SW 1271 (cell line): Measurements from ENCODE around the gene PPM1H.

Source experiments
- DNase-seq, 2 experiments: peaks; one replicate each; lab custom pipeline; 2025; lab: John Stamatoyannopoulos, UW

PPM1H gene

GRCh38 chr12:62713723-62714122 lies 221.2 kb downstream of the PPM1H start:
- no peak for DNase-seq

DNA sequence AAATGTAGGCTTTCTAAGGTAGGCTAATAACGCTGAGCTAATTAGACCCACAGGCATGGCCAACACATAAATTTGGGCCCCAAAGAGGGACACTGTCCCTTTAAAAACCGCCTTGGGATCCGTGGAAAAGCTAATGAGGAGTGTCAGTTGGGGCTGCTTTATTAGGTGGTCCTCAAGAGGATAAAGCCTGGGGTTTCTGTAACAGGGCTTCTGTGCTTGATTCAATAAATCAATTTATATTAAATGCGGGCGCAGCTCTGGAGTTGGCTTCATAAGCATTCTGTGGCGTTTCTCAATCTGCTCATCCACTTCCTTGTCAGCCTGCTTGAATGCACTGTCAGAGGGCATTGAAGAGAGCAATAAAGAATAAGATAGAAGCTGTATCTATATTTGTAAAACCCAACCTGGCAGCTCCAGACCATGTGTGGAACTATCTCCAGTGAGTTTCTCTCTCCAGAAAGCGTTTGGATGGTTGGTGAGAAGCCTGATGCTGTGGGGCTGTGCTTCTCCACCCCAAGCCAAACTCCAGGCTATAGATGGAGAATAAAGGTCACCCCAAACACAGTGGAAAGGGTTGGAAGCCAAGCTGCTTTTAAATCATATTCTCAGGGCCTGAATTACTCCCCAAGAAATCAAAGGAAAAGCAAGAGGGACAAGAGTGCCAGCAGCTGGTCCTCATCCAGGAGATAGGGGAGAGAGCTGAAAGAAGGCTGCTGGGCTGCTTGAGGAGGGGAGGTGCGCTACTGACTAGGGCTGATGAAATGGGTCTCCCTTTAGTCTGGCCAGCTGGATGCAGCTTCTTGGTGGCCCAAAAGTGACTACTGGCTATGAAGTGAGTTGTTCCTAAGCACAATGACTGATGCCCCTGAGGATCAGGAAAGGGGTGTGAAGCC lies 222.0 kb downstream of the PPM1H start:
- DNase-seq: no peak

GRCh38 chr12:62711631-62712241 lies 223.2 kb downstream of the PPM1H start:
- DNase-seq: no peak

DNA sequence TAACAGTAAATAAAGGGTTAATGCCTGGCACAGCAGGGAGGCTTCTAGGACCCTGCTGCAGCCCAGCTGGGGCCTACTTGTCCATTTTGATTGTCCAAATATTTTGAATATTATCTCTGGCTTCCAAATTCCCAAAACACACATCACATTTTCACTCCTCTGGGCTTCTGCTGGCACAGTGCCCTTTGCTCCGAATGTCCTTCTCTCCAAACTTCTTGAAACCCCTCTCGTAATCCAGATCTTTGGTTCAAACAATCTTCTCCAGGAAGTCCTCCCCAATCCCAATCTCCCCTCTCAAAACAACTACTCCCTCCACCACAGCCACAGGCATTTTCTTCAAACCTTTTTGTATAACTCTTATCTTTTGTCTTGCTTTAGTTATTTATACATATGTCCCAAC lies 225.6 kb downstream of the PPM1H start:
- no peak for DNase-seq

DNA sequence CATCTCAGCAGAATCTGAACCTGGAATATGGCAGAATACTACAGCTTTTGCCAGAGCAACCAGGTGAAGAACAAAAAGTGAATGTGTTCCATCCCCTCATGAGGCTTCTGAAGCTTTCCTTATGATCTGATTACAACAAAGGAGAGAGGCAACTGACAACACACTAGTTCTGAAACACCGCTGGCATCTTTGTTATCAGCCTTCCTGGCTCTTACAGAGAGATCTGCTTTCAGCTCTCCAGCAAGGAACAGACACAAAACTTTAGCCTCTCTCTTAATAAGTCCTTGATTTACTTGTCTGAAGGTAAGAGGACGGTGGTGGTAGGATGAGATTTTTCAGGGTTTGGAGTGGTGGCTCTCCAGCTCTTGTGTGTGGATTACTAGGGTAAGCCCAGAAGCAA lies 227.0 kb downstream of the PPM1H start:
- no peak for DNase-seq

- DNase-seq: no peak
Observed at GRCh38 chr12:62705846-62706245, 229.1 kb downstream of the PPM1H start.

GRCh38 chr12:62703011-62703380 lies 232.0 kb downstream of the PPM1H start:
- peak in 1 of 2 experiments; percentile 48 for DNase-seq

DNA sequence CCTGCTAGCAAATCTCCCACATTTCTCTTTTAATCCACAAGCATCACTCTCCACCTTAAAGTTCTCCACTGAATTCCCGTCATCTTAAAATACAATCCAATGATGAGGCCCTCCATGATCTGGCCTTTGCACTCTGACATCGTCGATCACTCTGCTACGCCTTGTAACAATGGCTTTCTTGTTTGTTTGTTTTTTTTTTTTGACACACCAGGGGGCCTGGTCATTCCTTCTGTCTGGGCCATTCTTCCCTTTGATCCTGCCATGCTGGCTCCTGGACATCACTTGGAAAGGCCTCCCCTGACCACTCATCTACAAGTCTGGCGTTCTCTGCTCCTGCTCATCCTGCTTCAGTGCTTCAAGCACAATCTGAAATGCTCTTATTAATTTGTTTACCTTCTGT lies 233.5 kb downstream of the PPM1H start:
- no peak for DNase-seq

DNA sequence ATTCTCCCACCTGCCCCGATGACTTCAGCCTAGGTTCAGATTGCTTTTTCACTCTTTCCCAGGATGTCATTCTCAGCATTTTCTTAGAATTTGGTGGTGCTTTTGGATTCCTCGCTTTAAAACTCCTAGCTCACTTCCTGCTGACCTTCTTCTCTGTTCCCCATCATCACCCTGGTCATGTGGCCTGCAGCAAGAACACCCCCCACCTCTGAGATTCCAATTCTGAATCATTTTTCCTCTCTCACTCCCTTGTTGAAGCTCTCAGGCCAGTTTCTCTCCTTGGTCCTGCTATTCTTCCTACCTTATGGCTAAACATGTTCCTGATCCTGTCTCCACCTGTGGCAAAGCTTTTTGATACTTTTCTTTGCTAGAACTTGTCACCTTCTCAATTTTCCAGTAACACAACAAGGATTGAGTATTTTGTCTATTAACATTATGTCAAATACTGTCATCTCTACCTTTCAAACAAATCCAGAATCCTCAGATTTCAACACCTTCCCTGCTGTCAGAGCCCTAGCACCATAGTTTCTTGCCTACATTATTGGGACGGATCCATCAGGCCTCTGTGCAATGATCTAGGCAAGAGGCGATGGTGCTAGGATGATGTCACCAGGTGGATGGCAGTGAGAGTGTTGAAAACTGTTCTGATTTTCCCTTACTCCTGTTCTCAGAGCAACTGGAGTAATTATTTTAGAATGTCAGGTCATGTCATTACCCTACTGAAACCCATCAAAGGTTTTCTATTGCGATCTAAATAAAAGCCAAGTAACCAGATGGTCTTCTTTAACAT lies 234.7 kb downstream of the PPM1H start:
- no peak for DNase-seq

GRCh38 chr12:62698701-62699101 lies 236.2 kb downstream of the PPM1H start:
- no peak for DNase-seq

- DNase-seq: no peak
Observed at GRCh38 chr12:62697893-62698292, 237.1 kb downstream of the PPM1H start.

DNA sequence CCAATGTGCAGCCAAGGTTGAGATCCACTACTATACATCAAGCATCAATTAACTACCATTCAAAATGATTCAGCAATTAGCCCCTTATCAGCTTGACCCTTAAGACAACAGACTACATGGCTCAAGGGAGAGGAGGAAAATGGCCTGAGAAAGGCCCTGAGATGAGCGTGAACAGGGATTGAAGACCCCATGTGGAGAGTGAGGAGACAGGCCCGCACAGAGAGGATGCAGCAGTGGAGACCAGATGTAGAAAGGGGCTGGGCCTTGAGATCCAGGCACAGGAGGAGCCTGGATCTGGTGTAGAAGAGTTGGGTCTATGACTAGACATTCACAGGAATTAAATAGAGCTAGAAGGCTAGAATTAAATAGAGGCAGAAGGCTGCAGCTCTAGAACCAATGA lies 239.3 kb downstream of the PPM1H start:
- no peak for DNase-seq

DNA sequence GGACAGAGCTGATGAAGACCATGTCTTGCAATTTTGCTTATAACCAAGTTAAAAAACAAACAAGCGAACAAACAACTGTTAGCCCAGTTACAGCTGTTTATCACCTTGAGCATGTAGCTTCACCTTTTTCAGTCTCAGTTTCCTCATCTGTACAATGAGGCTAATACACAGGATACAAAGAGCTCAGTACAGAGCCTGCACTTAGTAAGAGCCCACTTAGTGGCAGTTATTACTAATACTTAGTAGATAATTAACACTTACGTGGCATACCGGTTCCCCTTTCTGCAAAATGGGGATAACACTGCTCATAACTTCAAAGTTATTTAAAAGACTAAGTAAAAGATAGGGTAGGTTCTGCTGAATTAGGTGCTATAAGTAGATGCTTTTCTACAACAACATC lies 240.3 kb downstream of the PPM1H start:
- no peak for DNase-seq

- DNase-seq: no peak
Observed at GRCh38 chr12:62694116-62694515, 240.8 kb downstream of the PPM1H start.

DNA sequence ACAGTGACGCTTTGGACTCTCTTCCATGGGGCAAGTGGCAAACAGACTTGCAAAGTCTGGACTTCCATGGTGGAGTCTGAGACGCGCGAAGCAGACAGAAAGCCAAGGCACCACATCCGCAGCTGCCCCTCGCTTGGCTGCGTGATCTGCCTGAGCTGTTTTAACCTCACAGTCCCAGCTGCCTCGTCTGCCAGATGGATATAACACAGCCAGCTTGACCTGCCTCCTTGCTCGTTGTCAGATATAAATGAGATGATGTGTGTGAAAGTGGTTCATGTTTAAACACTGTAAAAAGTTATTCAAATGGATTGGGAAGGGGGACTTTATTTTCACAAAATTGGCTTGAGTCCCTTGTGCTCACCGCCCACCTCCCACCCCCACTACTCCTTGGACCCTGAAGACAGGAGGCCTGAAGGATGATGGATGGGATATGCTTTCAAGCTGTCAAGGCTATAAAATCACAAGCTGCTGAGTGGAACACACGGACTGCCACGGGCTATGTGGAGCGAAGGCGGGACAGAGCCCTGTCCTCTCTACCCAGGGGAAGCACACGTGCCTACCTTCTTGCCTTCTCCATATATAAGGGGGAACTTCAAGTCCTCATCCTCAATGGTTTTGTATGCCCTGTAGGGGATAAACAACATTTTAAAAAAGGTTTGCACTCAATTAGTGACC lies 241.4 kb downstream of the PPM1H start:
- DNase-seq: no peak

- peak in 1 of 2 experiments; percentile 8 for DNase-seq
Observed at GRCh38 chr12:62692884-62693283, 242.1 kb downstream of the PPM1H start.

DNA sequence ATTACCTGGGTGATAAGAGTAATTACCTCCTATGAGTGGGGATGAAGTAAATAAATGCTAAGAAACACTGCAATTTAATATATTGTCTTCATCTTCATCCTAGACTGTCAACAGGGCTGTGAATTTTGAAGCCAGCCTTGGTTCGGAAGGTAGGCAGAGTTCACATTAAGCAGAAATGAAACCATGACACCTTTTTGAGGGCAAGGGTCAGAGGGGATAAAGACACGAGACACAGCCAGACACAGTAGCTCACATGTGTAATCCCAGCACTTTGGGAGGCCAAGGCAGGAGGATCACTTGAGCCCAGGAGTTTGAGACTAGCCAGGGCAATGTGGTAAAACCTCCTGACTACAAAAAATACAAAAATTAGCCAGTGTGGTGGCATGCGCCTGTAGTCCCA lies 243.6 kb downstream of the PPM1H start:
- DNase-seq: no peak

DNA sequence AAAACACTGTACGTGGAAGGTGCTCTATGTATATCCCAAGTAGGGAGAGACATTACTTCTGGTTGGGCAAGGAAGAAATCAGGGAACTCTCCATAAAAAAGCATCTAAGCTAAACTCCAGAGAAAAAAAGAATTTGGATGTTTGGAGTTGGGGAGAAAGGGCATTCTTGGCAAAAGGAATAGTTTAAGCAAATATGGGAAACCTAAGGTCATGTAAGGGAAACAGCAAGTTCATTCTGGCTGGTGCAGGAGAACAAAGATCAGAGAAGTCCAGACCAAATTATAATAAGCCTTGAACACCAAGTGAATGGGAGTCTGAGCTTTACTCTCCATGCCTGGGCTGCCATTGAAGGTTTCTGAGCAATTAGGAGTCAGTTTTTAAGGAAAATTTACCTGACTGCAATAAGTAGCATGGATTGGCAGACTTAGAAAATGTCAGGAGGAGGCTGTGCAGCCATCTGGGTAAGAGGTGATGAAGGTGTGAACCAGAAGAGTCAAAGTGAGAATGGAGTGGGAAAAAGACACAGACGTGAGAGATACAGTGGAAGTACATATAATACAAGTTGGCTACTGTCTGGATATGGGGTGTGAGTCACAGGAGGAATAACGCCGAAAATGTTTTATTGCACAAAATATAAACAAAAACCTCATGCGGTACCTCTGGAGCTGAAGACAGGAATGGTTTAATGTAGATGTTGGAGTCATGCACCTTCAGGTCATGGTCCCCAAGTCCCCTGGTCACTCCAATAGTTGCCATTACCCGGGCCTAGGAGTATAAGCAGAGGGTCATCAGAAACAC lies 245.7 kb downstream of the PPM1H start:
- no peak for DNase-seq

- DNase-seq: no peak
Observed at GRCh38 chr12:62686938-62687337, 248.0 kb downstream of the PPM1H start.

DNA sequence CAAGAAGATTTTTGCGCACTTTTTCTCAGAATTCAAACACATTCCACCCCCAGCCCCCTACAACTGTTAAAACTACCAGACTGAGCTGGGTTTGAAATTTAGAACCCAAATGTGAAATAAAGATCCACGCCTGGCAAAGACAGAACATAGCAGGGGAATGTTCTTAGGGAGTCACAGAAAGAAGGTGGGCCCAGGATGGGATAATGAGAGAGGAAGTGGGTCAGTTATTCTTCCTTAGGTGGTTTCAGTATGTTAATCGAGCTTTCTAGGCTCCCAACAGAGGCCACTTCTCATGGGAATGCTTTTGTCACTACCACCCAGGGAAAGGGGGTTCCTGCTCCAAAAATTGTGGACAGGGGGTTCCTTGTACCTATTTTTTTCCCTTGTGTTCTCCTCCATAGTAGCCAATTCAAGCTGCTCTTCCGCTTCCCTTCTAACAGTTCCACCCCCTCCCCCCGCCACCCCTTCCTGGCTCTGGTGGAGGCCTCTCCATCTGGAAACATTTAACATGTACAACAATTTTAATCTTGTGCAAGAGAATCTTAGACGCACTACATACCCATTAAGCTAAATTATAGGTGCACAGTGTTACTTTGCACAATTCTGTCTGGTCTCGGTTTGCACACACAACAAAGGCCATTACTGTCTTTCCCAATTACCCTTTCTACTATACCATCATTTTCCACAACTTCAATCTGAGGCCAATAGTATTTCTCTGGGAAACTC lies 250.2 kb downstream of the PPM1H start:
- no peak for DNase-seq
